Neural cell (in vitro differentiated cells): Measurements from ENCODE around the gene REXO1.

Experiments
- CTCF ChIP-seq: fragments of 450-650 bp; IDR thresholded peaks from 2 replicates; pipeline ENCODE4 v1.5.1; 2014; ENCODE audit warnings: antibody characterized with exemption, mild to moderate bottlenecking, moderate library complexity; ENCODE audit not compliant: poor library complexity, severe bottlenecking
- TAF1 ChIP-seq: IDR thresholded peaks from 2 replicates; pipeline ENCODE4 v1.6.1; 2012; ENCODE audit warnings: low read depth

GRCh38 chr19:1783874-1784273 is 64.4 kb downstream of the REXO1 start:
- no peak for TF ChIP-seq TAF1
- no peak for TF ChIP-seq CTCF
